Measurements from ENCODE around the gene TNFRSF1B. TPM values are rescaled to one million over a fixed set of nuclear protein-coding genes. Genes with fewer than 3 reads are reported as not detected.

TNFRSF1B gene
- polyA plus RNA-seq, 2 donors: 1.8 to 3.4 TPM

DNA sequence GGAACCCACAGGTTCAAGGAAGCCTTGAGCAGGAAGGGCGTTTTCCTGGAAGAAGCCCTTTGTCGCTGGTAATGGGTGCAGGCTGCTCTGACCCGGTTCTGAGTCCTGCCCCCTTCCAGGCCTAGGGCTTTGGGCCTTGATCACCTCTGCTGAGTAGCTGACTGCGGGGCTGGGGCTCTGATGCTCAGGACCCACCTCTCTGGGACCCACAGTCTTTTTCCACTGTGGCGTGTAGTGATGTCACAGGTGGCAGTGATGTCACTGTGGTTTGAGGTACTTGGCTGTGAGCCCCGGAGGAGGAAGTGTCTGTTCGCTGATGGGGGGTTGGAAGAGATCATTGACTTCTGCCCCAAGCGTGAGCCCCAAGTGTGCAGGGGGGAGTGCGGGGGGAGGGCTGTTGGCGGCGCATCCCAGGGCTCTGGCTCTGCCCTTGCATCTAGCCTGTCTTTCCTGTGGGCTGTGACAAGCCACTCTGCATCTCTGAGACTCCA lies 6.9 kb downstream of the TNFRSF1B start:
- Histone ChIP-seq H3K36me3 (ENCODE audit: control insufficient read depth in 2 of 2, insufficient read depth in 2 of 2, low read length in 1 of 2) (no peaks in the 10 kb centered on the region), H3K9me3 (ENCODE audit: control insufficient read depth in 2 of 2, insufficient read depth in 1 of 2, low read depth in 1 of 2, low read length in 1 of 2) (no peaks in the 10 kb centered on the region), H3K4me1 (ENCODE audit: control insufficient read depth in 2 of 2, insufficient read depth in 2 of 2, low read length in 1 of 2) (peaks cover 2 to 8% of the 10 kb centered on the region in 2 donors), H3K27me3 (ENCODE audit: control insufficient read depth in 1 of 2, insufficient read depth in 2 of 2, low read length in 2 of 2) (no peaks in the 10 kb centered on the region), H3K27ac (ENCODE audit: low read depth in 2 of 2, low read length in 1 of 2) (peak overlapping the region; percentile 51 to 64), H3K4me3 (ENCODE audit: low read depth in 1 of 2, low read length in 2 of 2) (no peak overlapping the region)
- WGBS, 2 donors: 64 to 67% methylated on average over 11 of the region's 11 CpGs

DNA sequence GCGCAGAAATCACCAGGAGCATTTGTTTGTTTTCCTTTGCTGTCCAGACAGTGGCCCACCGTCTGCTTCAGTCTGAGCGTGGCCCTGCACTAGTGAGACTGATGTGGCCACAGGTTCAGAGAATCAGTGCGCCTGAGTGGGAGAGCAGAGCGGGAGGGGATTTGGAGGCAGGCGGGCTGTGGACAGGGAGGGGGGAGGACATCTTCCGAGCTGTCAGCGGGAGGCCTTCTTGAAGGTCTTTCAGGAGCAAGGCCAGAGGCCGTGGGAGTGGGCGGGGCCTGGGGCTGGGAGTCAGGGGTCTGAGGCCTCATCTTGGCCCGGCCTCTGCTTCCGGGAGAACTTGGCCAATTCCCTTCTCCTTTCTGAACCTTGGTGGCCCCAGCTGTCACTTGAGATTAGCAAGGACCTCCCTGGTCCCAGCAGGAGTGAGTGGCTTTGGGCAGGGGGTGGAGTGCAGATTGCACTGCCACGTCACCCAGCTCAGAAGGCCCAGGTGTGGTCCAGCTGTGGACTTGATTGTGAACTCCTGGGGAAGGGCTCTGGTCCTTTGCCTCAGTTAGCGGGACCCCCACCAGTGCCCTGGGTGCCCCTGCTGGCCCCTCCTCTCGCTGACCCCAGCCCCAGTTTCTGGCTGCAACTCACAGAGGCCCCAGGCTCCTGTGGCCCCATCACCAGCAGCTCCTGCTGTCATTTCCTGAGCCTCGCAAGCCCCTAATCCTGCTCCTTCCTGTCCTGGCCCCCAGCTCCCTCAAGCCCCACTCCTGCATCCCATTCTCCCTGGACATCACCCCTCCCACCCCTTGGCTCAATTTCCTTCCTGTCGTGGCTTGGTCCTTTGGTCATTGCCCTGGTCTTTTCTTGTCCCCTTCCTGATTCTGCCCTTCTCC lies 8.4 kb downstream of the TNFRSF1B start:
- H3K4me1 ChIP-seq (ENCODE audit: control insufficient read depth in 2 of 2, insufficient read depth in 2 of 2, low read length in 1 of 2): peaks cover 2 to 6% of the 10 kb centered on the region in 2 donors

DNA sequence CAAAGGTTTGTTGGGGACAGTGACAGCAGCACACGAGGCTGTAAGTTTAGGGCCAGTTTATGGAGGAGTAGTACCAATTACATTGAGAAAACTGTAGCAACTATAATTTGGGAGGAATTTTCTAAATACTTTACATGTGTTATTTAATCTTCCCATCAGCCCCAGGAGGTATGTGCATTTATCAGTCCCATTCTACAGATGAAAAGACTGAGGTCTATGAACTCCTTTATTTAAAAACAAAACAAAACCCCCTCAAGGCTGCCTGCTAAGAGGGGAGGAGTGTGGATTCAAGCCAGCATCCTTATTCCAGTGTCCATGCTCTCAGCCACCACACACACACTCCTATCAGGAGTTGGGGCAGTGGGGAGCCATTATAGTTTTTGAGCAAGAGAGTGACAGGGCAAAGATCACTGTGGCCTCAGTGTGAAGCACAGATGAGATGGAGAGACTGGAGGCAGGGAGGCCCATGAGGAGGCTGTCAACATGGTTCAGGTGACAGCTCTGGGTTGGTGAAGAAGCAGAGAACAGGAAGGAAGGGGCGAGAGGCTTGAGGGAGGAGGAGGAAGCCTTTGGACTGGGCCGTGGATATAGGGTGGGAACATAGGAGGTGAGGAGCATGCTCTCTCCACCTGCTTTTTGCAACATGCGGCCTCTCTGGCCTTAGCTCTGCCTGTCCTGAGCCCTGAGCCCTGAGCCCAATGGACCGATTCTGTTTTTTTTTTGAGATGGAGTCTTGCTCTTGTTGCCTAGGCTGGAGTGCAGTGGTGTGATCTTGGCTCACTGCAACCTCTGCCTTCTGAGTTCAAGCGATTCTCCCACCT lies 9.7 kb downstream of the TNFRSF1B start:
- peak overlapping the region in 1 of 2 donors; percentile 5 for H3K27ac ChIP-seq (ENCODE audit: low read depth in 2 of 2, low read length in 1 of 2)
- H3K4me1 ChIP-seq (ENCODE audit: control insufficient read depth in 2 of 2, insufficient read depth in 2 of 2, low read length in 1 of 2): peaks cover 2 to 4% of the 10 kb centered on the region in 2 donors
- 83 to 84% methylated on average over 6 of the region's 6 CpGs for WGBS, 2 donors

More for the DNA sequence above, 8.4 kb downstream of the TNFRSF1B start:
- H3K9me3 ChIP-seq (ENCODE audit: control insufficient read depth in 2 of 2, insufficient read depth in 1 of 2, low read depth in 1 of 2, low read length in 1 of 2): no peaks in the 10 kb centered on the region
- H3K36me3 ChIP-seq (ENCODE audit: control insufficient read depth in 2 of 2, insufficient read depth in 2 of 2, low read length in 1 of 2): no peaks in the 10 kb centered on the region
- peak overlapping the region; percentile 41 to 42 for H3K27ac ChIP-seq (ENCODE audit: low read depth in 2 of 2, low read length in 1 of 2)
- no peak overlapping the region for H3K4me3 ChIP-seq (ENCODE audit: low read depth in 1 of 2, low read length in 2 of 2)
- WGBS, 2 donors: 61 to 71% methylated on average over 17 of the region's 17 CpGs
- H3K27me3 ChIP-seq (ENCODE audit: control insufficient read depth in 1 of 2, insufficient read depth in 2 of 2, low read length in 2 of 2): no peaks in the 10 kb centered on the region

DNA sequence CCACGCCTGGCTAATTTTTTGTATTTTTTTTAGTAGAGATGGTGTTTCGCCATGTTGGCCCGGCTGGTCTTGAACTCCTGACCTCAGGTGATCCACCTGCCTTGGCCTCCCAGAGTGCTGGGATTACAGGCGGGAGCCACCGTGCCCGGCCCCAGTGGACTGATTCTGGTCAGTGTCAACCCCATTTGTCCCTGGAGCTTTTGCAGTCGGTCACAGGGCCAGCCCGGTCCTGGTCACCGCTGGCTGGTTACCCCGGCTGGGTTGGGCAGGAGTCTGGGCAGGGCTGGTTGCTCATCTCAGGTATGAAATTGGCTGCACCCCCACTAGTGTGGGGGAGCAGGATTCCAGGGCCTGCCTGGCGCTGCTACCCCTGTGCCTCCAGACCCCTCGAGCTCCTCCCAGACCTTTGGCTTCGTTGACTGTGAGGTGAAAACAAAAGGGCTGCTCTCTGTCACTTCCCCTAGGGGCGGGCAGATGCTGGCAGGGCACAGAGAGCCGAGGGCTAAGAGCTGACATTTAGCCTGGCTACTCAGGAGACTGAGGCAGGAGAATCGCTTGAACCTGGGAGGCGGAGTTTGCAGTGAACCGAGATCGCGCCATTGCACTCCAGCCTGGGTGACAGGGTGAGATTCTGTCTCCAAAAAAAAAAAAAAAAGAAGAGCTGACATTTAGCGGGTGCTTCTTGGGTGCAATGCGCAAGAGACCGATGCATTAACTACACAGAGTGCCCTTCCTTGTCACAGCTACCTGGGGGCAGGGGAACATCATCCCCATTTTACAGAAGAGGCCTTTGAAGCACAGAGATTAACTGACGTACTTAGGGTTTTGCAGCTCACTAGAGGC lies 10.6 kb downstream of the TNFRSF1B start:
- Histone ChIP-seq H3K4me3 (ENCODE audit: low read depth in 1 of 2, low read length in 2 of 2) (no peak overlapping the region), H3K4me1 (ENCODE audit: control insufficient read depth in 2 of 2, insufficient read depth in 2 of 2, low read length in 1 of 2) (peaks cover 2 to 4% of the 10 kb centered on the region in 2 donors), H3K27me3 (ENCODE audit: control insufficient read depth in 1 of 2, insufficient read depth in 2 of 2, low read length in 2 of 2) (no peaks in the 10 kb centered on the region), H3K36me3 (ENCODE audit: control insufficient read depth in 2 of 2, insufficient read depth in 2 of 2, low read length in 1 of 2) (no peaks in the 10 kb centered on the region), H3K9me3 (ENCODE audit: control insufficient read depth in 2 of 2, insufficient read depth in 1 of 2, low read depth in 1 of 2, low read length in 1 of 2) (no peaks in the 10 kb centered on the region), H3K27ac (ENCODE audit: low read depth in 2 of 2, low read length in 1 of 2) (peak overlapping the region; percentile 2 to 67)
- WGBS, 2 donors: 74 to 75% methylated on average over 24 of the region's 24 CpGs

More for the DNA sequence above, 9.7 kb downstream of the TNFRSF1B start:
- Histone ChIP-seq H3K9me3 (ENCODE audit: control insufficient read depth in 2 of 2, insufficient read depth in 1 of 2, low read depth in 1 of 2, low read length in 1 of 2) (no peaks in the 10 kb centered on the region), H3K36me3 (ENCODE audit: control insufficient read depth in 2 of 2, insufficient read depth in 2 of 2, low read length in 1 of 2) (no peaks in the 10 kb centered on the region), H3K4me3 (ENCODE audit: low read depth in 1 of 2, low read length in 2 of 2) (no peak overlapping the region), H3K27me3 (ENCODE audit: control insufficient read depth in 1 of 2, insufficient read depth in 2 of 2, low read length in 2 of 2) (no peaks in the 10 kb centered on the region)

DNA sequence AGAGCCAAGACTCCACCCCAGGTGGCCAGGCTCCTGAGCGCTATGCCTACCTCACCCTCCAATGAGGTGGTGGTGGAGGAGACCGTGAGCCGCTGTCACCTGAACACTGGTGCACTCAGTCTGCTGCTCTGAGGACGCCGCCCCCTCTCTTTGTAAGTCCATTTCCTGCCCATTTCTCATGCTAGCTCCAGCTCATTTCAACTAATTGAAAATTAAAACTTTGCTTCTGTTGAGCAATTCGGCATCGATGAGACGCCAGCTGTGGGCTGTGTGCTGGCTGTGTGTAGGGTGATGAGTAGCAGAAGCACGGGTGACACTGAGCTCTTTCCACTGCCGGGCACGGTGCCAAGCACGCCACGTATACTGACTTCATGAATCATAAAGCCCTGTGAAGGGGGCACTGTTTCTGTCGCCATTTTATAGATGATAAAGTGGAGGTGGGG lies 11.2 kb downstream of the TNFRSF1B start:
- no peaks in the 10 kb centered on the region for H3K9me3 ChIP-seq (ENCODE audit: control insufficient read depth in 2 of 2, insufficient read depth in 1 of 2, low read depth in 1 of 2, low read length in 1 of 2)
- no peaks in the 10 kb centered on the region for H3K36me3 ChIP-seq (ENCODE audit: control insufficient read depth in 2 of 2, insufficient read depth in 2 of 2, low read length in 1 of 2)
- no peak overlapping the region for H3K4me3 ChIP-seq (ENCODE audit: low read depth in 1 of 2, low read length in 2 of 2)
- H3K27me3 ChIP-seq (ENCODE audit: control insufficient read depth in 1 of 2, insufficient read depth in 2 of 2, low read length in 2 of 2): no peaks in the 10 kb centered on the region
- WGBS, 2 donors: 27 to 42% methylated on average over 14 of the region's 14 CpGs
- peak overlapping the region; percentile 36 to 67 for H3K27ac ChIP-seq (ENCODE audit: low read depth in 2 of 2, low read length in 1 of 2)
- H3K4me1 ChIP-seq (ENCODE audit: control insufficient read depth in 2 of 2, insufficient read depth in 2 of 2, low read length in 1 of 2): peaks cover 2 to 4% of the 10 kb centered on the region in 2 donors

DNA sequence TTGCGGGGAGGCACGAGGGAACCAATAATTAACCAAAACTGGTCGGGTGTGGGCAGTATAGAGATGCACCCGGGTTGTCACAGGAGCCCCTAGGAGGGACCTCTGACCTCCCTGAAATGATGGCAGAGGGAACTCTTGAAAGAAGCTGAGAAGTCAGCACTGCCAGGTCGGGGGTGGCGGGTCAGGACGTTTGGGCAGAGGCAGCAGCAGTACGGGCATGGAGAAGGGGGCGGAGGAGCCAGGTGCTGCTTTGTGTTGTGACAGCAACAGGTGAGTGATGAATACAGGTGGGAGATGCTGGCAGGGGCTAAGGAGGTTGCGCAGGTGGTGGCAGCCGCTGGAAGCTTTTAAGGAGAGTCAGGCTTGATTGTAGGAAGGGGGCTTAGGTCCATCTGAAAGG lies 11.7 kb downstream of the TNFRSF1B start:
- Histone ChIP-seq H3K4me3 (ENCODE audit: low read depth in 1 of 2, low read length in 2 of 2) (no peak overlapping the region), H3K4me1 (ENCODE audit: control insufficient read depth in 2 of 2, insufficient read depth in 2 of 2, low read length in 1 of 2) (peaks cover 2 to 4% of the 10 kb centered on the region in 2 donors), H3K9me3 (ENCODE audit: control insufficient read depth in 2 of 2, insufficient read depth in 1 of 2, low read depth in 1 of 2, low read length in 1 of 2) (no peaks in the 10 kb centered on the region), H3K27ac (ENCODE audit: low read depth in 2 of 2, low read length in 1 of 2) (peak overlapping the region; percentile 34 to 36), H3K36me3 (ENCODE audit: control insufficient read depth in 2 of 2, insufficient read depth in 2 of 2, low read length in 1 of 2) (no peaks in the 10 kb centered on the region), H3K27me3 (ENCODE audit: control insufficient read depth in 1 of 2, insufficient read depth in 2 of 2, low read length in 2 of 2) (no peaks in the 10 kb centered on the region)
- 40 to 41% methylated on average over 11 of the region's 11 CpGs for WGBS, 2 donors

DNA sequence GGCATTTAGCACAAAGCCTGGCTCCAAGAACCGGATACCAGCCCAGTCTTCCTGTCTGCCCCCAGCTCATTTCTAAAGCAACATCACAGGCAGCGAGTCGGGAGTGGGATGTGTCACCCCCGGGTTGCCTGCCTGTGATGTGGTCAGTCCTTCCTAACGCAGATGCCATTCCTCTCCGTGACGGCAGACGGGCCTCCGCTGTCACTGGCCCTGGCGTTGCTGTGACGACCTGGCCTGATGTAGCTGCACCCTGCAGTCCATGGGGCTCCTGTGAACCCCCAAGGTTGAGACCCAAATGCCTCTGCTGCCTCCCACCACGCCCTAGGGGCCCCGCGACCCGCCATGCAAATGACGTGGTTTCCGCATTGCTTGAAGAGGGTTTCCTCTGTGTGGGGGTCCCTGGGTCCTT lies 12.3 kb downstream of the TNFRSF1B start:
- Histone ChIP-seq H3K27me3 (ENCODE audit: control insufficient read depth in 1 of 2, insufficient read depth in 2 of 2, low read length in 2 of 2) (no peaks in the 10 kb centered on the region), H3K4me1 (ENCODE audit: control insufficient read depth in 2 of 2, insufficient read depth in 2 of 2, low read length in 1 of 2) (peaks cover 2 to 4% of the 10 kb centered on the region in 2 donors), H3K27ac (ENCODE audit: low read depth in 2 of 2, low read length in 1 of 2) (peak overlapping the region in 1 of 2 donors; percentile 36), H3K36me3 (ENCODE audit: control insufficient read depth in 2 of 2, insufficient read depth in 2 of 2, low read length in 1 of 2) (no peaks in the 10 kb centered on the region), H3K9me3 (ENCODE audit: control insufficient read depth in 2 of 2, insufficient read depth in 1 of 2, low read depth in 1 of 2, low read length in 1 of 2) (no peaks in the 10 kb centered on the region), H3K4me3 (ENCODE audit: low read depth in 1 of 2, low read length in 2 of 2) (no peak overlapping the region)
- 50% methylated on average over 17 of the region's 17 CpGs for WGBS, 2 donors

DNA sequence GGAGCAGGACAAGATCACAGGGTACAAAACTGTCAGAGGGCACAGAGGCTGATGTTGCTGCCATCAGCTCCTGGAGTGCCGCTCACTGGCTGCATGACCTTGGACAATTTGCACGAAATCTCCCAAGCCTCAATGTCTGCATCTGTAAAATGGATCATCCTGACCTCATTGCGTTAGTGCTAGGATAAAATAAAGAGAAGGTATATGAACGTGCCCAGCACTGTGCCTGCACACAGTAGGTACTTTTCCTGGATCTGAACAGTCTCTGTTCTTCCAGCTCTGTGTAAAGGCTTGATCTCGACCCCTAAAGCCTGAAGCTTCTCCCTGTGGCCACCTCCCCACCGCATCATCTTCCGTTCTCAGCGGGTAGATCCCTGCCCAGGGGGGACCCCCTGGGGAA lies 12.9 kb downstream of the TNFRSF1B start:
- Histone ChIP-seq H3K4me3 (ENCODE audit: low read depth in 1 of 2, low read length in 2 of 2) (no peak overlapping the region), H3K27ac (ENCODE audit: low read depth in 2 of 2, low read length in 1 of 2) (peak overlapping the region in 1 of 2 donors; percentile 36), H3K27me3 (ENCODE audit: control insufficient read depth in 1 of 2, insufficient read depth in 2 of 2, low read length in 2 of 2) (no peaks in the 10 kb centered on the region), H3K9me3 (ENCODE audit: control insufficient read depth in 2 of 2, insufficient read depth in 1 of 2, low read depth in 1 of 2, low read length in 1 of 2) (no peaks in the 10 kb centered on the region), H3K36me3 (ENCODE audit: control insufficient read depth in 2 of 2, insufficient read depth in 2 of 2, low read length in 1 of 2) (no peaks in the 10 kb centered on the region), H3K4me1 (ENCODE audit: control insufficient read depth in 2 of 2, insufficient read depth in 2 of 2, low read length in 1 of 2) (peaks cover 2 to 5% of the 10 kb centered on the region in 2 donors)
- WGBS, 2 donors: 85 to 90% methylated on average over 8 of the region's 8 CpGs

DNA sequence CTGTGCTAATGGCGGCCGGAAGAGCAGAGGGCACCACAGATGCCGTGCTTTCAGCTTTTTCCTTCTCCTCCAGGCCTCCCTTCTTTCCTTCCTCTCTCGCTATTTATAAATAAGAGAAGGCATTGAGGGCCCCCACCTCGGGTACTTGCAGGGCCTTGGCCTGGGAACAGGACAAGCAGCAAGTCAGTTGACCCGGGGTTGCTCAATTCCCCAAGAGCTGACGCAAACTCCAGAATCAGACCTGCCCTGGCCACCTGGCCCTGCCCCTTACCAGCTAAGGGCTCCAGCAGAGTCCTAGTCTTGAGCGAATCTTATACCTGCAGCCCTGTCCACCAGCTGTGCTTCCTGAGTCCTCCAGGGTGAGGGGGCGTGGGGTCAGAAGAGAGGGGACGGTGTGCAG lies 13.5 kb downstream of the TNFRSF1B start:
- H3K4me1 ChIP-seq (ENCODE audit: control insufficient read depth in 2 of 2, insufficient read depth in 2 of 2, low read length in 1 of 2): peaks cover 2 to 5% of the 10 kb centered on the region in 2 donors
- H3K9me3 ChIP-seq (ENCODE audit: control insufficient read depth in 2 of 2, insufficient read depth in 1 of 2, low read depth in 1 of 2, low read length in 1 of 2): no peaks in the 10 kb centered on the region
- H3K27me3 ChIP-seq (ENCODE audit: control insufficient read depth in 1 of 2, insufficient read depth in 2 of 2, low read length in 2 of 2): no peaks in the 10 kb centered on the region
- H3K27ac ChIP-seq (ENCODE audit: low read depth in 2 of 2, low read length in 1 of 2): peak overlapping the region in 1 of 2 donors; percentile 54
- H3K36me3 ChIP-seq (ENCODE audit: control insufficient read depth in 2 of 2, insufficient read depth in 2 of 2, low read length in 1 of 2): no peaks in the 10 kb centered on the region
- no peak overlapping the region for H3K4me3 ChIP-seq (ENCODE audit: low read depth in 1 of 2, low read length in 2 of 2)
- WGBS, 2 donors: 73 to 80% methylated on average over 10 of the region's 10 CpGs
